Left renal pelvis (tissue), 4 donors: Measurements from ENCODE around the gene UNC13A. TPM values are rescaled to one million over a fixed set of nuclear protein-coding genes. Genes with fewer than 3 reads are reported as not detected.

ENCODE experiments used
- DNase-seq, 4 donors: peaks; one replicate each; pipeline ENCODE4 v3.0.0-alpha.2; 2013; ENCODE audit warnings: low read depth in 4 of 4, low spot score in 3 of 4
- polyA plus RNA-seq, 4 donors: library from polyadenylated mRNA; unstranded; fragments of 120-200 nt; gene quantifications; one replicate each; pipeline ENCODE4 v1.2.1, GENCODE V29; 2013; ENCODE audit not compliant: insufficient read length in 4 of 4

Gene UNC13A
- polyA plus RNA-seq, 4 donors: 0.10 to 1.2 (median 0.16) TPM

DNA sequence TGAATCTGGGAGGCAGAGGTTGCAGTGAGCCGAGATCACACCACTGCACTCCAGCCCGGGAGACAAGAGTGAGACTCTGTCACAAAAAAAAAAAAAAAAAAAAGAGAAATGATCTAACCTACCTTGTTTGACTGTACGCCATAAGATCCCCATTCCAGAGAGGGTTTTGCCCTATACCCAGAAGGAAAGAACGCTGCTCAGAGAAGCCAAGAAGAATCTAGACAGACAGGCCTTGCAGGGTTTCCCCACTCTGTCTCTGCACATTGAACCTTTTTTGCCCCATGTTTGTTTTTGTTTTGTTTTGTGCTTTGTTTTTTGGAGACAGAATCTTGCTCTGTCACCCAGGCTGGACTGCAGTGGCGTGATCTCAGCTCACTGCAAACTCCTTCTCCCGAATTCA lies 23.7 kb upstream of the UNC13A start:
- no peak for DNase-seq

DNA sequence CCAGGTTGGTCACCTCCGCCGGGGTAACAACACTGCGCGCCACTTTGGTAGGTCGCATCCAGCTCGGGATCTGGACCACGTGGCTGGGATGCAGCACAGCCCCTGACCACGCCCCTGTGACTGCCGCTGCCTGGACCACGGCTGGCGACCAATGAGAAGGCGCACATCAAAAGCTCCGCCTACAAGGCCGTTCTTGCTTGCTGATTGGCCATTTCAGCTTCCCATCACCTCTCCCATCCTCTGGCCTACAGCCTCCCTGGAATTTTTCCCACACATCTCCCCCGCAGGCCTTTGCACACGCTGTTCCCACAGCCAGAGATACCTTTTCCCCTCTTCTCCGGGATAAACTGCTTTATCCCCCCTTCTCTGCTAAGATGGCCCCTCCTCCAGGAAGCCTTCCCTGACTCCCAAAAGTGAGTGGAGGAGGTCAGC lies 18.6 kb upstream of the UNC13A start:
- no peak for DNase-seq

DNA sequence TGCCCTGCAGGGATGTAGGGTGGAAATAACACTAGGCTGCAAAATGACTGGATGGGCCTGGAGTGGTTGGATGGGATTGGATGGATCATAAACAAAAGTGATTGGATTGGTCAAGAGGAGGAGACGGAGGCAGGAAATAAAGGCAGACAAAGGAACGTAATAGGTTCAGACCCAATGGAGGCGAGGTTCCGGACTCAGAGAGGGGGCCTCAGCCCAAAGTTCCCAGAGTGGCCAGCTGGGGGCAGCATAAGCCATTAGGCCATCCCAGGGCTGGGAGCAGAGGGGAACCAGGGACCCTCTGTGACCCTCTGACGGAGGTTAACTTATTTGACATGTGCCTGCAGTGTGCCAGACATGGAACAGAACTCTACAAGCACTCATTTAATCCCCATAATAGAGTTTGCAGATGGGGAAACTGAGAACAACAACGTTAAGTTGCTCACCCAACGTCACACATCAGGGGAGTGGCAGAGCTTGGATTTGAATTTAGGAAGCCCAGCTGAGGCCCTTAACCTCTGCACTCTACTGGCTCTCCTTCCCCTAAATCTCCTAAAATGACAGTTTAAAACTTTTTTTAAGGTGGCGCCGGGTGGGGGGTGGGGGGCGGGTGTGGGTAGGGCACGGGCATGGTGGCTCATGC lies 15.8 kb upstream of the UNC13A start:
- no peak for DNase-seq

DNA sequence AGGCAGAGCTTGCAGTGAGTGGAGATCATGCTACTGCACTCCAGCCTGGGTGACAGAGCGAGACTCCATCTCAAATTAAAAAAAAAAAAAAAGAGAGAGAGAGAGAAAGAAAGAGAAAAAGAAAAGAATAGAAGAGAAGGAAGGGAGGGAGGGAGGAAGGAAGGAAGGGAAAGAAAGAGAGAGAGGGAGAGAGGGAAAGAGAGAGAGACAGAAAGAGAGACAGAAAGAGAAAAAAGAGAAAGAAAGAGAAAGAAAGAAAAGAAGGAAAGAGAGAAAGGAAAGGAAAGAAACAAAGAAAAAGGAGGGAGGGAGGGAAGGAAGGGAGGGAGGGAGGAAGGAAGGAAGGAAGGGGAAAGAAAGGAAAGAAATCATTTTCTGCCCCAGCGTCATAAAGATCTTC lies 7.0 kb upstream of the UNC13A start:
- DNase-seq: no peak

DNA sequence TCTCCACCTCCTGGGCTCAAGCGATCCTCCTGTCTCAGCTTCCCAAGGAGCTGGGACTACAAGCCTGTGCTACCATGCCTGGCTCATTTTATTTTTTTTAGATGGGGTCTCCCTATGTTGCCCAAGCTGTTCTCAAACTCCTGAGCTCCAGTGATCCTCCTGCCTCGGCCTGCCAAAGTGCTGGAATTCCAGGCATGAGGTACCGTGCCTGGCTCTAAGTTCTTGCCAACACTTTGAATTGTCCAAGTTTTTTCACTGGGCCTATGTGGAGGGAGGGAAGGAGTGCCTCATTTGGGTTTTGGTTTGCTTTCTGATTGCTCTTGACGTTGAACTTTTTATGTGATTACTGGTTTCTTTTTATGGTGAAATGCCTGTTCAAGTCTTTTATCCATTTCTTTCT lies 4.4 kb upstream of the UNC13A start:
- no peak for DNase-seq

DNA sequence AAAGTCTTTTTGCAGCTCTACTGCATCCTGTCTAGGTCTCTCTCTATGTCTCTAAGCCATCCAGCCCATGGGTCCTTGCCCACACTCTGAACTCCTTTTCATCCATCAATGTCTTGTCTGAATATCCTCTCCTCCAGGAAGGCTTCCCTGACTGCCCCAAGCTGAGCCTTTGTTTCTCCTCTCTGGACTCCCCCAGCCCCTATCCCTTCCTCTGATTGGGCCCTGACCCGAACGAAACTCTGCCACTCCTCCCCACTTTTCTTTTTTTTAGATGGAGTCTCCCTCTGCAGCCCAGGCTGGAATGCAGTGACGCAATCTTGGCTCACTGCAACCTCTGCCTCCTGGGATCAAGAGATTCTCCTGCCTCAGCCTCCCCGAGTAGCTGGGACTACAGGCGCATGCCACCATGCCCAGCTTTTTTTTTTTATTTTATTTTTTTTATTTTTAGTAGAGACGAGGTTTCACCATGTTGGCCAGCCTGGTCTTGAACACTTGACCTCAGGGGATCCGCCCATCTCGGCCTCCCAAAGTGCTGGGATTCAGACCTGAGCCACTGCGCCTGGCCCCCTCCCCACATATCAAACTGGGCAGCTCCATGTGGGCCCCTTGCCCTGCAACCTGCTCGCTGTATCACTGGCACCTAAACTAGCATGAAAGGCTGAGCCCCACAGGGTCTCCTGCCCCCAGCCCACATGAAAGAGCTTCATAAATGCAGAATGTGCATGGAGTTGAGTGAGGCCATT lies 870 bp upstream of the UNC13A start:
- no peak for DNase-seq

DNA sequence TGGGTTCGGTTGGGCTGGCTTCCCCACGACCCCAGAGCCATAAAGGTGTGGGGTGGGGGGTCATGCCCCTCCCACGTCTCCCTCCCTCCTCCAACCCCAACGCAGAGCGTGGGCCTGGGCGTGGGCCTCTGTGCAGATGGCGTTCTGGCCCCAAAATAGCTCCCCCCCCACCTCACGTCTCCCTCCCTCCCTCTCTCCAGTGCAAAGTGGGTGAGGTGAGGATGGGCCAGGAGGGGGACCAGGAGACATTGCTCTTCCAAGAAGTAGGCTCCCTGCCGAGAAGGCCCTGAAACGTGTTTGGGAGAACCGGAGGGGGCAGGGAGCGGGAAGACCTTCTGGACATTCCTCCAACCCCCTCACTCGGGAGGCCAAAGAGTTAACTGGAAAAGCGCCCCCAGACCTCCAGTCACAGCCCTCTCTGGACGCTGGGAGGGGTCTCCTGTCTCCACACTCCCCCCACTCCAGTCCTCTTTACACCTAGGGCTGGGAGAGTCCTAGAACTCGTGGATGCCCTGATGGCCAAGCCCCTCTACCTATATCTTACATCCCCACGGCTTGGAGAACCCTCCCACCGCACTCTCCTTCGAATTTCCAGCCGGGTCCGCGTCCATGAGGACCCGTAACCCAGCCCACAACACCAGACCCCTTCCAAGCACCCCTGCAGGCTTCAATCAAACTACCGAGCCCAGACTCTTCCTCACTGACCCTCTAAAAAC lies 855 bp downstream of the UNC13A start:
- no peak for DNase-seq

DNA sequence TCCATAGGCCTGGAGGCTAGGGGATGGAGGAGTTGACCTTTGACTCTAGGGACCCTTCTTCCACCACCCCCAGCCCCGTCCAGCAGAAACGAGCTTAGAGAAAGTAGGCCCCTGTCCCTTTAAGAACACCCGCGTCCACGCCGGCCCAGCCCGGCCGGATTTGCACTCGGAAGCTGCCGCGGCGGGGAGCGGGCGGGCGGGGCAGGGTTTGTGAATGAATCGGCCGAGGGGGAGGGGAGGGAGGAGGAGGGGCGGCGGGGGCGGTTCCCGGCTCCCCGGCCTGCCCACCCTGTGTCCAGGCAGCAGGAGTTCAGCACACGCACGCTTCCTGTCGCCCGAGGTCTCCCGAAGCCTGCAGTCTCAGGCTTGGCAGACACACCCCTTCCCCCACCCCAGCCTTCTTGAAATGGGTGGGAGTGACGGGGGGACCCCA lies 1.5 kb downstream of the UNC13A start:
- no peak for DNase-seq

DNA sequence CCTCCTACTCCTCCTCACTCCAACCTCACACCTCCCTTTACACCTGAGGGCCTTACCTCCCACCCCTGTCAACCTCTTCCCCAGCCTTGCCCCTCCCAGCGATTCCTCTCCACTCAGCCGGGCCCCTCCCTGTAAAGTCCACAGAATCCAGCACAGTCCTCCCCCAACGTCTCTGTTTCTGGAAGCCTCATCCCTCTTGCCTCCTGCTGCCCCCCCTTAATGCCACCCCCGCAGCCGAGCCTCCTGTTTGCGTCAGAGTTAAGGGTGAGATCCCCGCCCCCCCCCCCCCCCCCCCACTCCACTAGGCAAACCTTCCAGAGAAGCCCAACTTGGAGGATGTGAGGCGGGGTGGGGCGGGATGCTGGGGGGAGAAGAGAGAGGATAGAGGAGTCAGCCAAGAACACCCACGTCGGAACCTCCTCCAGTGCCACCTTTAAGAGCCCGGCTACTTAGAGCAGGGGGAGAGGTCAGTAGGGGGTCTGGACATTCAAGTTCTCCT lies 2.1 kb downstream of the UNC13A start:
- no peak for DNase-seq

DNA sequence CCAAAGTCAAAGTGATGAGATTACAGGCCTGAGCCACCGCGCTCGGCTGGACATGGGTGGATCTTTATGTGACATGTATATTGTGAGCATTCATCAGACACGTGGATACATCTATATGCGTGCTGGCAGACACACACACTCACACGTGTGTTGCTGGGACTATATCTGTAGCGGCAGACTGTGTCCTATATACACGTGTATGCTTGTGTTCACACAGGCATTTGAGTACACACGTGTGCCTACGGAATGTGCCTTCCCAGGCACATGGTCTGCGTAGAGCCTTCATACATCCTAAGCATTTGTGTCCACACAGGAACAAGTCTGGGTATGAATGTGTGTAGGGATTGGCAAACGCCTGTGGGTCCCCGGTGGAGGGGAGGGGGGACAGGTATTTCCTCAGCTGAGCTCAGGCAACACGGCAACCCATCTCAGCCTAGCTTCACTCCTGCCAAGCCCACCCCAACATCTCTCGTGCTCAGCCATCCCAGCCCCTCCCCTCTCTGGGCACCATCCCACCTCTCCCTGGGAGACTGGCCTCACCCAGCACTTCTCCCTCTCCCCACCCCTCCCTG lies 2.6 kb downstream of the UNC13A start:
- no peak for DNase-seq

DNA sequence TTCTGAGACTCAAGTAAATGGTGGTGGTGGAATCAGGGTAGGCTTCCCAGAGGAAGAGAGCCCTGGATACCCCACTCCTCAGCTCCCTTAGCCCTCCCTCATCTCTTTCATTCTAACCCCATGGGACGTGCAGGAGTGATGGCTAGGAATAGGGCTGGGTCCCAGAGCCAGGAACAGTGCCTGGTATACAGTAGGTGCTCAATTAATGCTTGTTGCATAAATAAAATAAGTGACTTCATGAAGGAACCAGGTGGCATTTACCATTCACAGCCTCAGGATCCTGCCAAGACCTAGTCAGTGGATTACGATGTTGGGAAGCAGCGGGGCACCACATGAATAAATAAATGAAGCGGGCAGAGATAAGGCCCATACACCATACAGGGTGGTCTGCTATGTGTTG lies 3.9 kb downstream of the UNC13A start:
- no peak for DNase-seq

DNA sequence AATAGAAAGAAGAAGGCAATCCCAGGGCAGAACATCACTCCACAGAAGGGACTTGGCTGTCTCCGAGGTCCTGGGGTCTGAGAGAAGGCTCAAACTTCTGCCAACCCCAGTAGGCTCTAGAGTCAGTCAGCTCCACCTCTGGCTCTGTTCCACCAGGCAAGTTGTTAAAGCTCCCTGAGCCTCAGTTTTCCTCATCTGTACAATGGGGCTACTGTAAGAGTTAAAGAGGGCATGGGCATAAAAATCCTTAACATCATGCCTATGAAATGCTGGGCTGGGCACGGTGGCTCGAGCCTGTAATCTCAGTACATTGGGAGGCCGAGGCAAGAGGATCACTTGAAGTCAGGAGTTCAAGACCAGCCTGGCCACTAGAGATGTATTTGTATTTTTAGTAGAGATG lies 5.1 kb downstream of the UNC13A start:
- DNase-seq: no peak

DNA sequence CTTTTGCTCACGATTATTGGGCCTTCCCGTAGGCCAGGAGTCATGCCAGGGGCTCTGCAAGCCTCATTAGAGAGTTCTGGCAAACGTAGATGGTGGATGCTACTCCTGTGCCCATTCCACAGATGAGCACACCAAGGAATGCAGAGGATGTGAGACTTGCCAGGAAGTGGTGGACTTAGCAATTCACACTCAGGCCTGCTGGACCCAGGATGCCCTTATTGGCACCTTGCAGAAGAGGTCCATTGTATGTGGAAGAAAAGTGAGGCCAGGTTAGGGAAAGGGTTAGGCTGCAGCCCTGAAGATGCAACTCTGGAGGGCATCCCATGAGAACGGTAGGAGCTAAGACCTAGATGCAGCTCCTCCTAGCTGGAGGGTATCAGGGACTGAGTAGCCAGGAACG lies 5.9 kb downstream of the UNC13A start:
- DNase-seq: no peak

DNA sequence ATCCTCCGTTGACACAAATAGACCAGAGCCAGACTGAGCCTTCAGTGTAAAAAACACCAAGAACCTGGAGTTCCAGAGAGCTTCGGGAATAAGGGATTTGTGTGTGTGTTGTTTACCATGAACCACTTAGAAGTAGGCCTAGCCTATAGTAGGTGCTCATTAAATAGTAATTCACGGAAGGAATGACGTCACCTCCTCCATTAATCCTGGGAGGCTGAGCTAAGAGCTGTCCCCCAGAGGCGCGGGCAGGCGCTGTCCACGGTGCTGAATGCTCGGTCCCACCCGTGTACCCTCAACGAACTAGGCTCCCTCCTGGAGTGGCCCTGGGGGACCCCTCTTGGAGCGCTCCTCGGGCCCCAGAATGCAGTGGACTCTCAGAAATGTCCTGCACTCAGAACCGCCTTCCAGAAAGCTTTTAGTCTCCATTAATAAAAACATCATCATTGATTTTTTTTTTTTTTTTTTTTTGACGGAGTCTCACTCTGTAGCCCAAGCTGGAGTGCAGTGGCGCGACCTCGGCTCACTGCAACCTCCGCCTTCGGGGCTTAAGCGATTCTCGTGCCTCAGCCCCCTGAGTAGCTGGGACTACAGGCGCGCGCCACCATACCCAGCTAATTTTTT lies 6.5 kb downstream of the UNC13A start:
- no peak for DNase-seq

DNA sequence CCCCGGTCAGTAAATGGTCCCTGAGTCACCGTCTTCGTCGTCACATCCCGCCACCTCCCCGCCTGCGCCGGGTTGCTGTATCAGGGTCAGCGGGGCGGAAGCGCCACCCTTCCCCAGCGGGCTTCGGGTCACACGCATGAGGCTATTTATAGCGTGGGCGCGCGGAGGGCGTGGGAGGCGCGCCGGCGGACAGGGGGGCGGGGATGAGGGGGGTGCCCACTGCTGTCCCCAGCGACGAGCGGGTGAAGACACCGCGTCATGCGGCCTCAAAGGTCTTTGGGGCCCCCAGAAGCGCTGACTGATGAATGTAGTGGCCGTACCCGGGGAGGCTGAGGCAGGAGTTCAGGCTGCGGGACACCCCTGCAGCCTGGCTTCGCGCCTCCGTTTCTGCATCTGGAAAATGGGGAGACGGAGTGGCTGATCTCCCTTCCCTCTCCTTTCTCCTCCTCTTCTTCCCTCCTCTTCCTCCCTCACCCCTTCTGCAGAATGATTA lies 7.9 kb downstream of the UNC13A start:
- peak in 1 of 4 donors; percentile 21 for DNase-seq

DNA sequence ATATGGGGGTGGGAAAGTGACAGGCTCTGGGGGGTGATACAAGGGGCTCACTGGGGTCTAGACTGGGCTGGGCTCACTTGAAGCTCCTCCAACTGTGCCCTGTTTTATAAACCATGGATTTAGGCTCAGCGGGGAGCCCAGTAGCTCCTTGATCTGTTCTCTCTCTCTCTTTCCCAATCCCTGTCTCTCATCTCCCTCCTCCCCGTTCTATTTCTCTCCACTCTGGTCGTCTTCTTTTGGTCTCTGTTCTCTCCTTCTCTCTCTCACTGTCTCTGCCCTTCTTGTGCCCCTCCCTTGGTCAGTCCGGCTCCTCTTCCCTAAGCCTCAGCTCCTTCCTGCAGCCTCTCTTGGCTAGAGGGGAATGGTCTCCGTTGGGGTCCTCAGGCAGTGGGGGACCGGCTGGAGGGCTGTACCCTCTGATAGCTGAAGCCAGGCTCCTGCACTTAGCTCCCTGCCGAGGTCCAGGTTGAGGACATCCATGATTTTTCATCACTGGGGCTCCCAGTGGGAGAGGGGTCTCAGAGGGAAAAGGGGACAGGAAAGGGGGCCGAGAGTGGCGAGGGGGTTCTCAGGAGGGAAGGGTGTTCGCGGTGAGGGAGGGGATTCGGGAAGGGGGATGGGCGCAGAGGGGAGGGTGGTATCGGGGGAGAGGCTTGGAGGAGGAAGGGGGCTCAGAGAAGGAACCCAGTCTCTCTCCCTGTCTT lies 8.5 kb downstream of the UNC13A start:
- no peak for DNase-seq

DNA sequence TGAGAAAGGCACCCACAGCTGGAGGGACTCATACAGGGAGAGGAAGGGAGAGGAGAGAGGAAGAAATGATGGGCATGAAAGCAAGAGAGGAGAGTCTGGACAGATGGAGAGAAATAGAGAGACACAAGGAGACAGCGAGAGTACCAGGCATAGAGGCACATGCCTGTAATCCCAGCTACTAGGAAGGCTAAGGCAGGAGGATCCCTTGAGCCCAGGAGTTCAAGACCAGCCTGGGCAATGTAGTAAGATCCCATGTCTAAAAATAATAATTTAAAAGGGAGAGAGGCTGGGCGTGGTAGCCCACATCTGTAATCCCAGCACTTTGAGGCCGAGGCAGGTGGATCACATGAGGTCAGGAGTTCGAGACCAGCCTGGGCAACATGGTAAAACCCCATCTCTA lies 9.3 kb downstream of the UNC13A start:
- no peak for DNase-seq

DNA sequence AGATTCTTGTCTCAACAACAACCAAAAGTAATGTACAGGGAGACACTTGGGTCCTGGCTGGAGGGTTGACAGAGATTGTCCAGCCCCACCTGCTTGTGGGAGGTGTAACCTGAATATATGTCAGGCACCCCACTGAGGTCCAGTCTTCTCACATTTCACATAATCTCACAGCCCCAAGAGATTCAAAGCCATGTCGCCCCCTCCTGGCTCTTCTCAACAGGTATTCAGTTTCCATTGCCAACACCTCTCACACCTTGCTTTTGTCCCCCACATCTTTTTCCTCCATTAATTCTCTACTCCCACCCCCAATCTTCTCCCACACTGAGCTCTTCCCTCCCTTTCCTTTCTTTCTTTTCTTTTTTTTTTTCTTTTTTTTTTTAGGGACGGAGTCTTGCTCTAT lies 11.2 kb downstream of the UNC13A start:
- DNase-seq: no peak

DNA sequence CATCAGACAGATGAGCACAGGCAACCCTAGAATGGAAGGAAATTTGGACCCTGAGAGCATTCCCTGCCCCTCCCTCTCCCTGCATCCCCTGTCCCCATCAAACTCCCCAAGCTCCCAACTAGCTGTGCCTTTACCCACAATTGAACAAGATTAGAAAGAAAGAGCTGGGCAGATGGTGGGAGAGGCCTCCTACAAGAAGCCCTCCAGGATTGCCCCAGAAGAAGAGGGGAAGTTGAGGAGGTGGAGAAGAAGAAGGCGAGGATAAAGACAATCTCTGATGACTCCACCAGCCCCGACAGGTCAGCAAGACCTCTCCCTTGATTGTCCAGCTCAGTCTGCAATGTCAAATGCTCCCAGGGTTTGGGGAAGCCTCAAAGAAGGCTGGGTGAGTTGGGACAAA lies 11.9 kb downstream of the UNC13A start:
- no peak for DNase-seq
